Neutrophil (primary cell): Measurements from ENCODE around the gene ZFPM1.
"Not testable (repeated sequence)": the region's sequence is repeated elsewhere in the genome, so short reads cannot be mapped to it uniquely, and the experiment has no call there.

Source experiments
- H3K27ac ChIP-seq: fragments of 200-600 bp; sonication (generic); 2 replicates; pipeline ENCODE4 v1.5.1; 2016; ENCODE audit warnings: mild to moderate bottlenecking, moderate library complexity
- H3K27me3 ChIP-seq: fragments of 200-600 bp; sonication (generic); 2 replicates; pipeline ENCODE4 v1.6.0; 2016; ENCODE audit warnings: mild to moderate bottlenecking
- H3K36me3 ChIP-seq: fragments of 200-600 bp; sonication (generic); 2 replicates; pipeline ENCODE4 v1.5.1; 2017
- H3K4me1 ChIP-seq, 2 experiments: fragments of 200-600 bp in 1 of 2; sonication (generic) in 1 of 2; 1 replicate in 1 of 2; 2 replicates in 1 of 2; pipeline versions ENCODE4 v1.5.1 to v1.6.1; 2013 to 2016; ENCODE audit warnings: low read depth in 1 of 2, low read length in 1 of 2, mild to moderate bottlenecking in 1 of 2, moderate library complexity in 1 of 2; ENCODE audit not compliant: control insufficient read depth in 1 of 2, insufficient read depth in 1 of 2
- H3K4me3 ChIP-seq, 2 experiments: fragments of 200-600 bp in 1 of 2; sonication (generic) in 1 of 2; 1 replicate in 1 of 2; 2 replicates in 1 of 2; pipeline ENCODE4 v1.5.1; 2013 to 2016; ENCODE audit warnings: low read depth in 1 of 2, low read length in 1 of 2, mild to moderate bottlenecking in 1 of 2, moderate library complexity in 1 of 2
- H3K9me3 ChIP-seq: fragments of 200-600 bp; sonication (generic); 2 replicates; pipeline ENCODE4 v1.5.1; 2016
- CTCF ChIP-seq: fragments of 200-600 bp; sonication (generic); IDR thresholded peaks from 2 replicates; pipeline ENCODE4 v1.5.1; 2016; ENCODE audit warnings: antibody characterized with exemption

The ZFPM1 gene

GRCh38 chr16:88516601-88517061 lies 63.6 kb downstream of the ZFPM1 start:
- Histone ChIP-seq H3K27me3 (no peaks in the 10 kb centered on the region), H3K9me3 (no peaks in the 10 kb centered on the region), H3K36me3 (no peaks in the 10 kb centered on the region), H3K4me3 (no peak overlapping the region), H3K4me1 (no peaks in the 10 kb centered on the region), H3K27ac (no peak overlapping the region)
- TF ChIP-seq CTCF, result no peak

GRCh38 chr16:88517208-88517774 lies 64.2 kb downstream of the ZFPM1 start:
- not testable (repeated sequence) for H3K4me1 ChIP-seq, H3K27ac ChIP-seq, H3K36me3 ChIP-seq, H3K27me3 ChIP-seq, H3K9me3 ChIP-seq, H3K4me3 ChIP-seq

- H3K36me3 ChIP-seq, H3K4me3 ChIP-seq, H3K9me3 ChIP-seq, H3K4me1 ChIP-seq, H3K27ac ChIP-seq: not testable (repeated sequence)
- peaks cover 19% of the 10 kb centered on the region for H3K27me3 ChIP-seq
These were observed 65.5 kb downstream of the ZFPM1 start for GRCh38 chr16:88518411-88519111.

GRCh38 chr16:88519240-88519639 lies 66.2 kb downstream of the ZFPM1 start:
- H3K4me3 ChIP-seq, result no peak overlapping the region
- H3K27ac ChIP-seq, result no peak overlapping the region
- TF ChIP-seq CTCF, result no peak
- no peaks in the 10 kb centered on the region for H3K9me3 ChIP-seq
- H3K36me3 ChIP-seq, result no peaks in the 10 kb centered on the region
- H3K27me3 ChIP-seq, result peaks cover 26% of the 10 kb centered on the region
- no peaks in the 10 kb centered on the region for H3K4me1 ChIP-seq

GRCh38 chr16:88519938-88520653 lies 67.0 kb downstream of the ZFPM1 start:
- H3K4me3 ChIP-seq, result no peak overlapping the region
- no peak for TF ChIP-seq CTCF
- no peaks in the 10 kb centered on the region for H3K4me1 ChIP-seq
- H3K27me3 ChIP-seq, result peaks cover 34% of the 10 kb centered on the region
- no peaks in the 10 kb centered on the region for H3K9me3 ChIP-seq
- H3K36me3 ChIP-seq, result no peaks in the 10 kb centered on the region
- H3K27ac ChIP-seq, result no peak overlapping the region

- TF ChIP-seq CTCF, result no peak
- Histone ChIP-seq H3K36me3 (no peaks in the 10 kb centered on the region), H3K4me1 (no peaks in the 10 kb centered on the region), H3K9me3 (no peaks in the 10 kb centered on the region), H3K27me3 (peaks cover 50% of the 10 kb centered on the region), H3K4me3 (no peak overlapping the region), H3K27ac (no peak overlapping the region)
These were observed 68.6 kb downstream of the ZFPM1 start for GRCh38 chr16:88521674-88522073.
